ENCODE data around the gene MGAT2. TPM values are rescaled to one million over a fixed set of nuclear protein-coding genes. Genes with fewer than 3 reads are reported as not detected.
"Not testable (repeated sequence)": the region's sequence is repeated elsewhere in the genome, so short reads cannot be mapped to it uniquely, and the experiment has no call there.

MGAT2 gene
- total and polyA plus RNA-seq, 11 donors = 6.8 to 28.8 (median 16.4) TPM

GRCh38 chr14:49642163-49642562 lies 21.6 kb downstream of the MGAT2 start:
- peak; percentile 16 to 70 (median 50) for ATAC-seq
- H3K27ac ChIP-seq = peak overlapping the region; percentile 3 to 79 (median 48)
- peaks cover 0 to 34% (median 9%) of the 10 kb centered on the region in 9 donors for H3K36me3 ChIP-seq
- peaks cover 0 to 52% (median 20%) of the 10 kb centered on the region in 12 donors for H3K4me1 ChIP-seq
- no peaks in the 10 kb centered on the region for H3K27me3 ChIP-seq
- H3K9me3 ChIP-seq = no peaks in the 10 kb centered on the region
- H3K4me3 ChIP-seq = peak overlapping the region in 1 of 12 donors; percentile 9
- intact Hi-C loops (cut with DNase I) = no loop called here
- TF ChIP-seq, protein P1, sequence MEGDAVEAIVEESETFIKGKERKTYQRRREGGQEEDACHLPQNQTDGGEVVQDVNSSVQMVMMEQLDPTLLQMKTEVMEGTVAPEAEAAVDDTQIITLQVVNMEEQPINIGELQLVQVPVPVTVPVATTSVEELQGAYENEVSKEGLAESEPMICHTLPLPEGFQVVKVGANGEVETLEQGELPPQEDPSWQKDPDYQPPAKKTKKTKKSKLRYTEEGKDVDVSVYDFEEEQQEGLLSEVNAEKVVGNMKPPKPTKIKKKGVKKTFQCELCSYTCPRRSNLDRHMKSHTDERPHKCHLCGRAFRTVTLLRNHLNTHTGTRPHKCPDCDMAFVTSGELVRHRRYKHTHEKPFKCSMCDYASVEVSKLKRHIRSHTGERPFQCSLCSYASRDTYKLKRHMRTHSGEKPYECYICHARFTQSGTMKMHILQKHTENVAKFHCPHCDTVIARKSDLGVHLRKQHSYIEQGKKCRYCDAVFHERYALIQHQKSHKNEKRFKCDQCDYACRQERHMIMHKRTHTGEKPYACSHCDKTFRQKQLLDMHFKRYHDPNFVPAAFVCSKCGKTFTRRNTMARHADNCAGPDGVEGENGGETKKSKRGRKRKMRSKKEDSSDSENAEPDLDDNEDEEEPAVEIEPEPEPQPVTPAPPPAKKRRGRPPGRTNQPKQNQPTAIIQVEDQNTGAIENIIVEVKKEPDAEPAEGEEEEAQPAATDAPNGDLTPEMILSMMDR (IDR thresholded peaks at IDR 0.05) = no peak
- no peak for TF ChIP-seq POLR2A (IDR thresholded peaks at IDR 0.05)
- no peak for DNase-seq

DNA sequence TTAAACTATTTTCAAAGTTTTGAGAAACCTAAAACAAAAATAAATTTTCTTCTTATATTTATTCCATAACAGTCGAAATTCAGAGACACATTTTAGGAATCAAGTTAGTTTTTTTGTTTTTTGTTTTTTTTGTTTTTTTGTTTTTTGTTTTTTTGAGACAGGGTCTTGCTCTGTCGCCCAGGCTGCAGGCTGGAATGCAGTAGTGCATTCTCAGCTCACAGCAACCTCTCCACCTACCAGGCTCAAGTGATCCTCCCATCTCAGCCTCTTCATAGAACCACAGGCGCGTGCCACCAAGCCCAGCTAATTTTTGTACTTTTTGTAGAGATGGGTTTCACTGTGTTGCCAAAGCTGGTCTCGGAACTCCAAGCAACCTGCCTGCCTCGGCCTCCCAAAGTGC lies 32.9 kb downstream of the MGAT2 start:
- DNase-seq = no peak
- Histone ChIP-seq H3K4me1 (no peaks in the 10 kb centered on the region), H3K27me3 (no peaks in the 10 kb centered on the region), H3K9me3 (no peaks in the 10 kb centered on the region), H3K36me3 (no peaks in the 10 kb centered on the region), H3K4me3 (no peak overlapping the region), H3K27ac (no peak overlapping the region)
- 95 to 98% (median 97%) methylated on average over 6 of the region's 6 CpGs for WGBS, 4 donors
- TF ChIP-seq POLR2A (IDR thresholded peaks at IDR 0.05) = no peak
- TF ChIP-seq, protein P1 (IDR thresholded peaks at IDR 0.05) = no peak
- intact Hi-C loops (cut with DNase I) = no loop called here
- no peak for ATAC-seq

DNA sequence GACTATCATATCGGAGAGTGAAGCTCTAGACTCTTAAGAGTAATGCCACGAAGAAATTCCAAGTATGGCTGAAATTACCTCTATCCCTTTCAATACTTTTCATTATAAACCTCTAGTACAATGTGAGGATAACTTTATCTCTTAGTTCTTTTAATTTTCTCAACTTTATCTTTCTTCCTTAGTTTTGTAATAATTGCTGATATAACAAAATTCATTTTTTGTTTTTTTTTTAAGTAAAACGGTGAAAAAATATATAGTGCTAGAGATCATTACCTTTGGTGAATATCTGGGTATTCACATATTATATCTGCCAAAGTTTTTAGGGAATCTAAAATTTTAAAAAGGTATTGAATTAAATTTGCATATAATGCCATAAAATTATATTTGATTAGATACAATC lies 33.9 kb downstream of the MGAT2 start:
- DNase-seq (no peak), ATAC-seq (no peak)
- Histone ChIP-seq H3K4me3 (no peak overlapping the region), H3K9me3 (no peaks in the 10 kb centered on the region), H3K36me3 (no peaks in the 10 kb centered on the region), H3K4me1 (no peaks in the 10 kb centered on the region), H3K27ac (no peak overlapping the region), H3K27me3 (no peaks in the 10 kb centered on the region)
- intact Hi-C loops (cut with DNase I) = no loop called here
- WGBS, 4 donors = 95 to 97% (median 96%) methylated on average over 3 of the region's 3 CpGs
- no peak for TF ChIP-seq POLR2A (IDR thresholded peaks at IDR 0.05)
- TF ChIP-seq, protein P1 (IDR thresholded peaks at IDR 0.05) = no peak

DNA sequence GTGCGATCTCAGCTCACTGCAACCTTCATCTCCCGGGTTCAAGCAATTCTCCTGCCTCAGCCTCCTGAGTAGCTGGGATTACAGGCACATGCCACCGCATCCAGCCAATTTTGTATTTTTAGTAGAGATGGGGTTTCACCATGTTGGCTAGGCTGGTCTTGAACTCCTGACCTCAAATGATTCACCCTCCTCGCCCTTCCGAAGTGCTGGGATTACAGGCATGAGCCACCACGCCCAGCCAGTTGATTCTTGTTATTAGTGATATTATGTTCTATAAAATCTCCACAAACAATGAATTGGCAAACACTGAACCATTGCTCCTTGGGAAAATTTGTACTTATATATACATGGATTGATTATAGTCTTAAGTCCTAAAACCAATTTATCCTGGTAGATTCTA lies 36.9 kb downstream of the MGAT2 start:
- H3K27ac ChIP-seq; H3K4me3 ChIP-seq; ATAC-seq; DNase-seq; H3K4me1 ChIP-seq; H3K27me3 ChIP-seq; H3K36me3 ChIP-seq; H3K9me3 ChIP-seq; intact Hi-C loops (cut with DNase I): not testable (repeated sequence)
- WGBS, 4 donors = 94 to 96% (median 96%) methylated on average over 6 of the region's 6 CpGs
